ENCODE data around the gene FASTK.

Gene FASTK, protein sequence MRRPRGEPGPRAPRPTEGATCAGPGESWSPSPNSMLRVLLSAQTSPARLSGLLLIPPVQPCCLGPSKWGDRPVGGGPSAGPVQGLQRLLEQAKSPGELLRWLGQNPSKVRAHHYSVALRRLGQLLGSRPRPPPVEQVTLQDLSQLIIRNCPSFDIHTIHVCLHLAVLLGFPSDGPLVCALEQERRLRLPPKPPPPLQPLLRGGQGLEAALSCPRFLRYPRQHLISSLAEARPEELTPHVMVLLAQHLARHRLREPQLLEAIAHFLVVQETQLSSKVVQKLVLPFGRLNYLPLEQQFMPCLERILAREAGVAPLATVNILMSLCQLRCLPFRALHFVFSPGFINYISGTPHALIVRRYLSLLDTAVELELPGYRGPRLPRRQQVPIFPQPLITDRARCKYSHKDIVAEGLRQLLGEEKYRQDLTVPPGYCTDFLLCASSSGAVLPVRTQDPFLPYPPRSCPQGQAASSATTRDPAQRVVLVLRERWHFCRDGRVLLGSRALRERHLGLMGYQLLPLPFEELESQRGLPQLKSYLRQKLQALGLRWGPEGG

DNA sequence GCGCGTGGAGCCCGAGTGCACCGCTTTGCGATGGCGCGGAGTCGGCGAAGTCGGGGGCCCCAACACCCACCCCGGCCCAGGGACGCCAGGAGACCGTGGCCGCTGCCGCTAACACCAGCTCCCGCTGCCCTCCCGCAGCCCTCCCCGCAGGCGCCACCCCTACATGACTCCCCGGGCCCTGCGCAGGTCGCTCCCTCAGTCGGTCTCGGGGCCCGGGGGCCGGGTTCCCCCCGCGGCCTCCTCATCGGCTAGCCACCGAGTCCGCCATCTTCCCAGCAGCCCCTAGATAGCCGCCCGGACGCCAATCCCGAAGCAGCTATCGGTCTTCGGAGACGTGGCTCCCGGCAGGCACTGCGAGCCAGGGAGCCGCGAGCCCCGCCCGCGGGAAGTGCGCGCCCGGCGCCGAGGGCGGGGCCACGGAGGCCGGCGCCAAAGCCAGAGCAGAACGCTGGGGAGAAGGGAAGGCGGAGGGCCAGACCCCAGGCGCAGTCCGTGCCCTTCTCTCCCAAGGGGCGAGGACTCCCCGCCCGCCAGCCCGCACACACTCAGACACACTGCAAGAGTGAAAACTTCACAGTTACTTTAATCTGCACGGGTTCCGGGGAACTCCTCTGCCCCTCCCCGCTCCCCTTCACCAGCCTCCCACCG is at the start of gene FASTK:
FASTK (minus strand) TSS at position 288 of the 648 bp plus-strand sequence; CDS start at position 245, 43 bp downstream.
- CTCF ChIA-PET = no interaction called here
- H3K36me3 Mint-ChIP-seq = peaks cover 18% of the 10 kb centered on the region
- peaks cover 52% of the 10 kb centered on the region for H3K4me1 Mint-ChIP-seq
- DNase-seq = peak; percentile 93
- peaks cover 18% of the 10 kb centered on the region for H3K27me3 Mint-ChIP-seq
- H3K4me3 Mint-ChIP-seq = peak within 1 kb of the TSS; percentile 91
- H3K9me3 Mint-ChIP-seq = no peaks in the 10 kb centered on the region
- H3K27ac Mint-ChIP-seq = peak within 1 kb of the TSS; percentile 87

DNA sequence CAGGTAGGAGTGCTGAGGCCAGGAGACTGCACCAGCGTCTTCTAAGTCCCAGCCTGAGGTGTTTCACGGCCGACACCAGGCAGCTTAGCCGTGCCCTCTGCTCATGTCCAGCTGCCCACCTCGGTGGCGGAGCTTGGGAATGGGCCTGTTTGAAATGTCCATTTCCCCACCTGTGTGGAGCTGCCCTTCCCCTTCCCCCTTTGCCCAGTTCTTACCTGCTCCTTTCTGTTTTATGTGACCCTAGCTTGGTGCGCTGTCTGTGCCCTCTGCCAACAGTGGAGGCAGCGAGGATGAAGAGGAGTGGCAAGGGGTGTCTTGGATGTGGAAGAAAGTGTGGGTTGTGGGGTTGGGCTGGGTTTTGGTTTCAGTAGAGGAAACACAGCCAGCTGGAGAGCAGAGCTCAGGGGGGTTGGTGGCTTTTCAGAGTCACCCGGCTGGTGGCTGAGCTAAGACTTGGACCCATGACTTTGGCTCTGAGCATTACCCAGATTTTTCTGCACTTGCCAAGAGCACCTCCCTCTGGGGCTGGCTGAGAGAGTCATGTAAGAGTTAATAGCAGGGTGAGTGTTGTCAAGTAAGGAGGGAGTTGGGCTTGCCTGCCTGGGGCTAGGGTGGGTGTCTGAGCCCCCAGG is 49.5 kb upstream of the FASTK start:
- Mint-ChIP-seq H3K9me3 (no peaks in the 10 kb centered on the region), H3K4me1 (peaks cover 3% of the 10 kb centered on the region)

DNA sequence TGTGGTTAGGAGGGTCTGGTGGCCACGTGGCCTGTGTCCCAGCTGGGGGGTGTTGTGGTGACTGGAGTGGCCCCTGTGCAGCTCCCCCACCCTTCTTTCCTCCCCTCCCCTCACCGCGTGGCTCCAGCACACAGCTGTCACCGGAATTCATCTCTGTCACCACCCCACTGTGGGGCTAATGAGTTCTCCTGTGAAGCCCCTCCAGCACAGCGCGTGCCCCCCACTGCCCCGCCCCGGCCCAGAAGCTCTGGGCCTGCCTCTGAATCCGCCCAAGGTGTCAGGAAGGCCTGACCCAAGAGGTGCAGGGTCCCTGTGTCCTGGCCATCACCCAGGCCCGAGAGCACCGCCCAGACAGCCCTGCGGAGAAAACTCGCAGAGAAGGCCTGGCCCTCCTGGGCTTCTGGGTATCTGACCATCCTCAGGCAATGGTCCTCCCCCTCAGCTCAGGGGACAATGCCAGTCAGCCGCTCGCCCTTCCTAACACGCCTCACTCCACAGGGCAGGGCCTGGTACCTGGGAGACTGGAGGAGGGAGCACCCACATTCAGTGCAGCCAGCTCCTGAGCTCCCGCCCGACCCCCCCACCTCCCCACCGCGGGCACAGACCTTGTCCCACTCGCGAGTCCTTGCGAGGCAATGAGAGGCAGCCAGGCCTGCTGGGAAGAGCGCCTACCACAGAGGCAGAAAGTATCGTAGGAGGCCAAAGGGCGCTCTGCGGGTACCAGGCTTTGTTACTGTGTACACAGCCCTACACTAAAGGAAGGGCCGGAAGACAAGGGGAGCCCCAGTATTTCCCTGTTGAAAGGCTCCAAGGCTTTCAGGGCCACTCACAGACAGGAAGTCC is 48.7 kb upstream of the FASTK start:
- peaks cover 5% of the 10 kb centered on the region for H3K27me3 Mint-ChIP-seq
- H3K4me1 Mint-ChIP-seq = peaks cover 3% of the 10 kb centered on the region
- no peaks in the 10 kb centered on the region for H3K9me3 Mint-ChIP-seq
- H3K4me3 Mint-ChIP-seq = no peak overlapping the region
- no peak overlapping the region for H3K27ac Mint-ChIP-seq
- CTCF ChIA-PET = interaction anchor here (0.8 to 1.4 kb wide), 2 partner anchors 119 to 159 kb away, joined by 3 read pairs; partner anchors contain the start of gene SMARCD3
- DNase-seq = no peak
- no peaks in the 10 kb centered on the region for H3K36me3 Mint-ChIP-seq

More for the DNA sequence above, 49.5 kb upstream of the FASTK start:
- Mint-ChIP-seq H3K27me3 (peaks cover 5% of the 10 kb centered on the region), H3K36me3 (no peaks in the 10 kb centered on the region), H3K27ac (no peak overlapping the region), H3K4me3 (no peak overlapping the region)
- CTCF ChIA-PET = interaction anchor here (1.4 kb wide), 1 partner anchor 158 kb away, joined by 3 read pairs; no protein-coding TSS in a partner anchor
- no peak for DNase-seq

DNA sequence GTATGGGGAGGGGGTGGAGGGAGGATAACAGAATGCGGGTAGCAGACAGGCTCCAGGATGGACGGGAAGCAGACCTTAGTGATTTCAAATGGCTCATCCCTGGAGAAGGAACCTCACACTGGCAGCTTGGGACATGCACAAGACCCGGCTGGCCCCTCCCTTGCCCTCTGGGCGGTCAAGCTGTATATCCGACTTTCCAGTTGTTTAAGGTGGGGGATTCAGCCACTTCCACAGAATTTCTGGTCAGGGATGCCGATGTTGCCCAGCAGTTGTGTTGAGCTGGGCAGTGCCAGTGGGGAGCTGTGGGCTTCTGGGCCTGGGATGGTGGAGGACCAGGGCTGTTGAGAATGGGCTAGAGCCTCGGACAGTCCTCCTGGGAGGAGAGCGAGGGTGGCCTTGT is 48.1 kb upstream of the FASTK start:
- no peak overlapping the region for H3K4me3 Mint-ChIP-seq
- peaks cover 9% of the 10 kb centered on the region for H3K27me3 Mint-ChIP-seq
- CTCF ChIA-PET = interaction anchor here (0.8 kb wide), 1 partner anchor 120 kb away, joined by 3 read pairs; the partner anchor contains the start of gene SMARCD3
- DNase-seq = no peak
- no peaks in the 10 kb centered on the region for H3K36me3 Mint-ChIP-seq
- H3K4me1 Mint-ChIP-seq = peaks cover 3% of the 10 kb centered on the region
- H3K27ac Mint-ChIP-seq = no peak overlapping the region
- no peaks in the 10 kb centered on the region for H3K9me3 Mint-ChIP-seq

DNA sequence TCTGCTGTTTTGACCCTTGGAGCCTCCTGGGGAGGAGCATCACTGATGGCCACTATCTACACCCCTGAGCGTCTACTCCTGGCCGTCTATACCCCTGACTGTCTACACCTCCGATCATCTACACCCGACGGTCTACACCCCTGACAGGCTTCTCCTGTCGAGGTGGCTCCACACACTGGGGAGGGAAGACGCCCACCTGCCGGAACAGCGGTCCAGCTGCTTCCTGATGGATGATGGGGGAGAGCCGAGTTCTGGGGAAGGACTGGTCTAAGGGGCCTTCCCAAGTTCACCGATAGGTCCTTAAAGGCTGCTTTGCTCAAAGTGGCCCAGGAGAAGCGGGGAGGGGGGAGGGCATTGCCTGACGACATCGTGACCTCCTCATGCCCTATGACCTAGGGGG is 47.5 kb upstream of the FASTK start:
- Mint-ChIP-seq H3K4me3 (no peak overlapping the region), H3K27ac (no peak overlapping the region), H3K4me1 (peaks cover 3% of the 10 kb centered on the region), H3K36me3 (no peaks in the 10 kb centered on the region), H3K27me3 (peaks cover 9% of the 10 kb centered on the region), H3K9me3 (no peaks in the 10 kb centered on the region)
- DNase-seq = no peak
- CTCF ChIA-PET = interaction anchor here (1.0 to 1.2 kb wide), 3 partner anchors 41 to 50 kb away, joined by 4 read pairs; no protein-coding TSS in a partner anchor

DNA sequence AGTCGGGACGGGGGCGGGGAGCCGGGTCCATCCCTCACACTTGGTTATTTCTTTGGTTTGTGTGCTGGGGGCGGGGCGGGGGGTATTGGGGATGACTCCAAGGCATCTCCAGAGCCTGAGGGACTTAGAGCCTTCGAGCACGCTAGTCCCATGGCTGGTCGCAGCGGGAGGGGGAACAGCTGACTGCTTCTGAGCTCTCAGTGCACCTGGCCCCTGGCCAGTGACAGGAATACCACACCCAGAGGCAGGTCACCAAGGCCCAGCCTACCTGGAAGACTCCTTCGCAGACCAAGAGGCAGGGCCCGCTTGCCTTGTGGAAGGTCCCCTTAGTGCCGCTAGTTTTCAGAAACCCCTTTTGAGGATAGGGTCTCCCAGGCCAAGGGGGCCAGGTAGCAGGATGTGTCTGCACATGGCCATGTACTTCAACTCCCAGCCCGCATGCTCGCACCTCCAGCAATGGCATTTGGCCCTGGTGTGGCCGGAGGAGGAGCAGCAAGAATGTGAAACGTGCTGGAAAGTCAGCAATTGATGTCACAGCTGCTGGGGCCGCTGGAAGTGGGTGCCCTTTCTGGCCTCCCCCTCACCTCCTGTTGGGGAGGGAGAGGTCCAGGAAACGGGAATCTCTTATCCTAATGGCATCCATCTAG is 46.0 kb upstream of the FASTK start:
- Mint-ChIP-seq H3K27ac (no peak overlapping the region), H3K9me3 (no peaks in the 10 kb centered on the region), H3K36me3 (no peaks in the 10 kb centered on the region), H3K27me3 (peaks cover 9% of the 10 kb centered on the region), H3K4me1 (peaks cover 3% of the 10 kb centered on the region), H3K4me3 (no peak overlapping the region)
- DNase-seq = no peak
- CTCF ChIA-PET = no interaction called here

DNA sequence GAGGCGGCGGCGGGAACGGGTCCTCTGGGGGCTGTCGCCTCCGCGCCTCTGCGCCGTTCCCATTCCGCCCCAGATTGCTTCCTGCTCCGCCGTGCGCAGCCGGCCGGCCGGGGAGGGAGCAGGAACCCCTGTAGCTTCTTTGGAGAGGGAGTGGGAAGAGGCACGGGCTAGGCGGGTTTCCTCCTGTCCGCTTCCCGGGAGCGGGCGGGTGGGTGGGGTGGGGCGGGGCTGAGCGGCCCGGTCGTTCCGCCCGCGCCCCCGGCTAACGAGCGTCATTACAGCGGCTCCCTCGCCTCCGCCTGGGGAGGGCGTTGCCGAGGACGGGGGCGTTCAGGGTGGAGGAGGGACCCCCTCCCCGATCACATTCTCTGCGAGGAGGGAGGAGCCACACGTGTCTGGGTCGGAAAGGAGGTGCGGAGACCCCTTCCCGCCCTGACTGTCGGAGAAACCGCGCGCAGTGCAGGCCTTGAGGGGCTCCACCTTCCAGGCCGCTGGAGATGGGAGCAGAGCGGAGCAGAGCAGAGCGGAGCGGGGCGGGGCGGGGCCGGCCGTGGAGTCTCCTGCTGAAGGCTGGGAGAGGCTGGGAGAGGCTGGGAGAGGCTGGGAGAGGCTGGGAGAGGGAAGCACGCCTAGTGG is 45.4 kb upstream of the FASTK start:
- Mint-ChIP-seq H3K4me3 (no peak overlapping the region), H3K27ac (no peak overlapping the region), H3K36me3 (no peaks in the 10 kb centered on the region), H3K27me3 (peaks cover 9% of the 10 kb centered on the region), H3K9me3 (no peaks in the 10 kb centered on the region), H3K4me1 (peaks cover 3% of the 10 kb centered on the region)
- DNase-seq = no peak
- CTCF ChIA-PET = interaction anchor here (1.6 to 2.8 kb wide), 2 partner anchors 121 to 179 kb away, joined by 5 to 21 read pairs; no protein-coding TSS in a partner anchor

DNA sequence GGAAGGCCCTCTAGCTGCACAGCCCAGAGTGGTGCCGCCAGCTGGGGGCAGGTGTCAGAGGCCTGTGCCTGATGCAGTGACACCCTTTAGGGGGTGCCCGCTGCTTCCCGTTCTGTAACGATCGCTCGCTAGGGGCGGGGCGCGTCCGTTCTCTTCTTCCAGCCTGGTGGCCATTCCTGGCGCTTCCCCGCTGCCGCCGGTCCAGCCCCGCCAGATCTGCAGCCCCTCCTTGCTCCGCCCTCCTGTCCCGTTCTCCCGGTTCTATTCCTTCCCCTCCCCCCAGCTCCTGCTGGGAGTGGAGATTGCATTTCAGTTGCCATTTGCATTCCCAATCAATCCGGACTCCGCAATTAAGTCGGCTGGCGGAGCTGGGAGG is 44.8 kb upstream of the FASTK start:
- peaks cover 9% of the 10 kb centered on the region for H3K27me3 Mint-ChIP-seq
- no peak overlapping the region for H3K27ac Mint-ChIP-seq
- DNase-seq = no peak
- peaks cover 3% of the 10 kb centered on the region for H3K4me1 Mint-ChIP-seq
- H3K4me3 Mint-ChIP-seq = no peak overlapping the region
- CTCF ChIA-PET = interaction anchor here (1.6 to 2.8 kb wide), 2 partner anchors 121 to 179 kb away, joined by 5 to 21 read pairs; no protein-coding TSS in a partner anchor
- no peaks in the 10 kb centered on the region for H3K36me3 Mint-ChIP-seq
- no peaks in the 10 kb centered on the region for H3K9me3 Mint-ChIP-seq

DNA sequence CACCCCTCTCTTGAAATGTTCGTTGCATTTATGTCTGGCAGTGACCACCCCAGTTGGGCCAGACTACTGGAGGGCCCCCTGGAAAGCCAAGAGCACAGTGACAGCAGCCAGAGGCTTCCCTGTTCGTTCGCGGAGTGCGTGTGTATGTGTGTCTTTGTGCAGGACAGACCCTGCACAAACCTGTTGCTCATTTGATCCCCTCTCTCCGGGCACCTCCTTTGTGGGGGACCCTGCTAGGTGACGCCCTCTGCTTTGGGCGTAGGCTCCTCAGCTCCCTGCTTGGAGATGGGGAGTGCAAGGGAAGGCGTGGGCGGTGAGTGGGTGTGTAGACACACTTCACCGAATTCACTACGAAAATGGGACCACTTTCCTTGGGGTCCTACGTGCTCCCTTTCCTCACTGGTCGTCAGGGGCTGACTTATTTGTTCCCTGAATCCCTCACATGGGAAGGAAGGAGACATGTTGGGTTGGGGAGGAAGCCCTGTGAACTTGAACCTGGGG is 44.3 kb upstream of the FASTK start:
- CTCF ChIA-PET = interaction anchor here (1.0 to 2.8 kb wide), 10 partner anchors 8 to 180 kb away, joined by 3 to 24 read pairs (median 4); no protein-coding TSS in a partner anchor
- peaks cover 9% of the 10 kb centered on the region for H3K27me3 Mint-ChIP-seq
- no peaks in the 10 kb centered on the region for H3K36me3 Mint-ChIP-seq
- no peak for DNase-seq
- H3K4me1 Mint-ChIP-seq = no peaks in the 10 kb centered on the region
- H3K9me3 Mint-ChIP-seq = no peaks in the 10 kb centered on the region
- H3K27ac Mint-ChIP-seq = no peak overlapping the region
- no peak overlapping the region for H3K4me3 Mint-ChIP-seq

DNA sequence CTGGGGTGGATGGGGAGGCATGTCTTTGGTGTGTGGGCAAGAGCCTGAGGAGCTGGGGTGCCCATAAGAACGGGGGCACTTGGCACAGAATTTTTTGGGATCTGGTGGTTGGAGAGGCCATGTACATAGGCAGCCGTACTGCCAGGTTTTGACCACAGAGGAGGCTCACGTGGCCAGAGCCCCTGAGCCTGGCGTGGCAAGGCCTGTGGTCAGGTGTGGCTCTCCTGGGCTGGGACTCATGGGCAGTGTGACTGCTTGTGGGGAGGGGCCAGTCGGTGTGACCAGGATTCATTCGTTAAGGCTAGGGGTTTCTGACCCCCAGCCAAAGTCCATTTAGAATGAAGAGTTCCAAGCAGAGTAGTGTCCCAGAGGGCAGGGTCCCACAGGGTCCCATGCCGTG is 43.9 kb upstream of the FASTK start:
- DNase-seq = no peak
- Mint-ChIP-seq H3K36me3 (no peaks in the 10 kb centered on the region), H3K27ac (no peak overlapping the region), H3K4me1 (no peaks in the 10 kb centered on the region), H3K4me3 (no peak overlapping the region), H3K27me3 (peaks cover 9% of the 10 kb centered on the region), H3K9me3 (no peaks in the 10 kb centered on the region)
- CTCF ChIA-PET = interaction anchor here (0.6 to 2.8 kb wide), 28 partner anchors 8 to 244 kb away, joined by 3 to 24 read pairs (median 4); no protein-coding TSS in a partner anchor

DNA sequence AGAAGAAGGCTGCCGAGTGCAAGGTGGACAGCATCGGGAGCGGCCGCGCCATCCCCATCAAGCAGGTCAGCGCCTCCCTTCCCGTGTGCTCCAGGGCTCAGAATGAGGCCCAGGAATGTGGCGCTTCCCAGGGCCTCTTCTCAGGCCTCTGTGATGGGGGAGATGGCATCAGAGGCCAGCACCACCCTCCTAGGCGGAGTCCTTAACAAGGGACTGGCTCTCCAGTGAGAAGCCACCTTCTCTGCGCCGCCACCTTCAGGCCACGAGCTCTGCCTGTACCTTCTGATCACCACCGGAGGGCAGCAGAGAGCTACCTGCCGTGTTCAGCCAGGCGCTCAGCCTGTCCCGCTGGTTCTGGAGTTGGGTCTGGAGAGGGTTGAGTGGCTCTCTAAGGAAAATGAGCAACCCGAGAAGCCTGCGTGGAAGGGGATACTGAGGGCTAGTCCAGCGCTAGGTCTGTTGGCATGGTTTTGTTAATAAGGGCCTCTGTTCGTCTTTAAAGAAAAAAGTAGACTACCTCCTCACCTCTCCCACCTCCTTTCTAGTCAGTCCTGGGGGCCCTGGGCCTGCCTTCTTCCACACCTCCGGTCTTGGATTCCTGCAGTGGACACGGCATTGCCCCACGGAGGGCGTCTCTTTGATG is 43.3 kb upstream of the FASTK start:
- CTCF ChIA-PET = interaction anchor here (0.6 to 2.8 kb wide), 31 partner anchors 9 to 248 kb away, joined by 3 to 24 read pairs (median 4); no protein-coding TSS in a partner anchor
- peaks cover 12% of the 10 kb centered on the region for H3K27me3 Mint-ChIP-seq
- no peaks in the 10 kb centered on the region for H3K9me3 Mint-ChIP-seq
- H3K4me3 Mint-ChIP-seq = no peak overlapping the region
- peaks cover 3% of the 10 kb centered on the region for H3K4me1 Mint-ChIP-seq
- peak; percentile 88 for DNase-seq
- H3K27ac Mint-ChIP-seq = no peak overlapping the region
- H3K36me3 Mint-ChIP-seq = no peaks in the 10 kb centered on the region

Measured in activated naive CD4-positive, alpha-beta T cell treated with anti-CD3 and anti-CD28 coated beads, Interleukin-2, amount 10 ng/mL, durations not matched to agents 7 days and 5 days (primary cell).